SU-DHL-6 (cell line): ENCODE data around the gene CHST13.

Experiments
- H2AFZ ChIP-seq: fragments of 200-600 bp; sonication (generic); 2 replicates; pipeline ENCODE4 v1.6.1; 2014; ENCODE audit warnings: low read depth, mild to moderate bottlenecking, moderate library complexity, mixed read lengths, antibody characterized with exemption, low read length; ENCODE audit not compliant: severe bottlenecking
- H3F3A ChIP-seq: fragments of 200-600 bp; shearing (Covaris generic); 2 replicates; pipeline ENCODE4 v1.6.0; 2016; ENCODE audit warnings: antibody characterized with exemption, mild to moderate bottlenecking; ENCODE audit not compliant: insufficient read depth
- H3K27ac ChIP-seq: fragments of 200-600 bp; sonication (generic); 2 replicates; pipeline ENCODE4 v1.5.1; 2016; ENCODE audit warnings: low read depth, mild to moderate bottlenecking, low read length, moderate library complexity, mixed read lengths
- H3K27me3 ChIP-seq: fragments of 200-600 bp; sonication (generic), shearing (Covaris generic); 2 replicates; pipeline ENCODE4 v1.6.0; 2014; ENCODE audit warnings: mild to moderate bottlenecking, low read length
- H3K36me3 ChIP-seq: fragments of 200-600 bp; sonication (generic); 2 replicates; pipeline ENCODE4 v1.6.1; 2014; ENCODE audit warnings: mild to moderate bottlenecking, low read length, mixed read lengths
- H3K4me2 ChIP-seq: fragments of 300-600, 200-600 bp; shearing (Covaris generic), sonication (generic); 2 replicates; pipeline ENCODE4 v1.6.0; 2014; ENCODE audit warnings: low read length, low read depth, mild to moderate bottlenecking; ENCODE audit not compliant: poor library complexity, severe bottlenecking
- H3K4me3 ChIP-seq: fragments of 200-600 bp; sonication (generic); 2 replicates; pipeline ENCODE4 v1.5.1; 2014; ENCODE audit warnings: antibody characterized with exemption, low read length, mild to moderate bottlenecking, mixed read lengths; ENCODE audit not compliant: insufficient read depth, poor library complexity, severe bottlenecking
- H3K79me2 ChIP-seq: fragments of 200-600 bp; sonication (generic); 2 replicates; pipeline ENCODE4 v1.6.1; 2014; ENCODE audit warnings: mild to moderate bottlenecking, low read length, moderate library complexity; ENCODE audit not compliant: insufficient read depth
- H3K9ac ChIP-seq: fragments of 200-600 bp; sonication (generic); 2 replicates; pipeline ENCODE4 v1.7.0; 2014; ENCODE audit warnings: mild to moderate bottlenecking, low read length
- H3K9me2 ChIP-seq: fragments of 200-600 bp; sonication (generic); replicated peaks from 2 replicates; pipeline ENCODE4 v1.6.1; 2014; ENCODE audit warnings: low read length; ENCODE audit not compliant: insufficient read depth
- H3K9me3 ChIP-seq: fragments of 200-600 bp; sonication (generic); 2 replicates; pipeline ENCODE4 v1.6.1; 2014; ENCODE audit warnings: low read length, mixed read lengths; ENCODE audit not compliant: insufficient read depth
- H4K20me1 ChIP-seq: fragments of 200-600 bp; sonication (generic); 2 replicates; pipeline ENCODE4 v1.6.1; 2014; ENCODE audit warnings: low read depth, mild to moderate bottlenecking, antibody characterized with exemption, low read length, moderate library complexity, mixed read lengths
- EZH2phosphoT487 ChIP-seq: fragments of 200-600 bp; sonication (generic), shearing (Covaris generic); conservative IDR thresholded peaks from 2 replicates; pipeline ENCODE4 v1.6.1; 2018; ENCODE audit warnings: mild to moderate bottlenecking, antibody characterized with exemption, low read length, moderate library complexity, mixed read lengths
- TF ChIP-seq, protein P1 (sequence below): fragments of 200-600 bp; sonication (generic); IDR thresholded peaks from one replicate; pipeline ENCODE4 v1.5.1; 2017; ENCODE audit warnings: antibody characterized with exemption, mild to moderate bottlenecking, low read length, moderate library complexity; ENCODE audit not compliant: insufficient read depth, poor library complexity, severe bottlenecking

Gene CHST13

DNA sequence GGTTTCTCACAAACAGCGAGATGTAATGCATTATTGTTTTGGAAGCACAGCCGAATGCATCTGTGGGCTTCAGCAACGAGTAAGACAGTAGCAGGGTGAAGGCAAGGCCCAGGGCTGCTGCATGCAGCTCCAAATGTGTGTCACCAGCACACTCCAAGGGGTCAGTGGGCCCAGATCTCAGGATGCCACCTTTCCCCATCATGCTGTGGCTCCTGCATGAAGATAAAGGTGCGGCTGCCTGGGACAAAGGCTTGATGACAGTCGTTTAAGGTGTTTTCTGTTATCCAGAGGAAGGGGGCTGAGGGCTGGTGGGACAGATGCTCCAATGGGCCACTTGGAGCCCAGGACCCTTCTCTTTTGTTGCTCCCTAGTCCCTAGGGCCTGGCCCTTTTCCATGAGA lies 21.6 kb downstream of the CHST13 start:
- TF ChIP-seq EZH2phosphoT487, result no peak
- TF ChIP-seq, protein P1, sequence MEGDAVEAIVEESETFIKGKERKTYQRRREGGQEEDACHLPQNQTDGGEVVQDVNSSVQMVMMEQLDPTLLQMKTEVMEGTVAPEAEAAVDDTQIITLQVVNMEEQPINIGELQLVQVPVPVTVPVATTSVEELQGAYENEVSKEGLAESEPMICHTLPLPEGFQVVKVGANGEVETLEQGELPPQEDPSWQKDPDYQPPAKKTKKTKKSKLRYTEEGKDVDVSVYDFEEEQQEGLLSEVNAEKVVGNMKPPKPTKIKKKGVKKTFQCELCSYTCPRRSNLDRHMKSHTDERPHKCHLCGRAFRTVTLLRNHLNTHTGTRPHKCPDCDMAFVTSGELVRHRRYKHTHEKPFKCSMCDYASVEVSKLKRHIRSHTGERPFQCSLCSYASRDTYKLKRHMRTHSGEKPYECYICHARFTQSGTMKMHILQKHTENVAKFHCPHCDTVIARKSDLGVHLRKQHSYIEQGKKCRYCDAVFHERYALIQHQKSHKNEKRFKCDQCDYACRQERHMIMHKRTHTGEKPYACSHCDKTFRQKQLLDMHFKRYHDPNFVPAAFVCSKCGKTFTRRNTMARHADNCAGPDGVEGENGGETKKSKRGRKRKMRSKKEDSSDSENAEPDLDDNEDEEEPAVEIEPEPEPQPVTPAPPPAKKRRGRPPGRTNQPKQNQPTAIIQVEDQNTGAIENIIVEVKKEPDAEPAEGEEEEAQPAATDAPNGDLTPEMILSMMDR, result no peak
- no peaks in the 10 kb centered on the region for H3F3A ChIP-seq
- no peak overlapping the region for H3K4me3 ChIP-seq
- no peaks in the 10 kb centered on the region for H3K27me3 ChIP-seq
- H3K79me2 ChIP-seq, result no peaks in the 10 kb centered on the region
- H3K9me2 ChIP-seq, result no peaks in the 10 kb centered on the region
- H3K27ac ChIP-seq, result no peak overlapping the region
- H3K4me2 ChIP-seq, result no peak overlapping the region
- no peaks in the 10 kb centered on the region for H3K36me3 ChIP-seq
- H4K20me1 ChIP-seq, result no peaks in the 10 kb centered on the region
- no peaks in the 10 kb centered on the region for H3K9me3 ChIP-seq
- no peak overlapping the region for H2AFZ ChIP-seq
- no peak overlapping the region for H3K9ac ChIP-seq

DNA sequence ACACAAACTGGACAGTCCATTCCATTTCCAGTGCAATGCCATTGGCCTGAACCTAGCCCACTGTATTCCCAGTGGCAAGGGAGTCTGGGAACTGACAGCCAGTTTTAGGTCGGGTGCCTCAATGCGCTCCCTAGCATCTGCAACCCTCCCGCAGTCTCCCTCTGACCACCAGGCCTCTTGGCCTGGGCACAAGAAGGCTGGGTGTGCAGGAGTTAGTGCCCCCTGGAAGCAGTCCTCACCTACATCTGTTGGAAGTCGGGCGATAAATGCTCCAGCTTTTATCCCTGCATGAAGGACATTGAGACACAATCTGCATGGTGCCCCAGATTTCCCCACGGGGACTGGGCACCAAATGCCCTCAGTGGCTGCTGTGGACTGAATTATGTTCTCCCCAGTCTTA lies 22.1 kb downstream of the CHST13 start:
- Histone ChIP-seq H3K9me3 (no peaks in the 10 kb centered on the region), H4K20me1 (no peaks in the 10 kb centered on the region), H3F3A (no peaks in the 10 kb centered on the region), H3K36me3 (no peaks in the 10 kb centered on the region), H3K4me3 (no peak overlapping the region), H3K4me2 (no peak overlapping the region), H3K27me3 (no peaks in the 10 kb centered on the region), H2AFZ (no peak overlapping the region), H3K27ac (no peak overlapping the region), H3K79me2 (no peaks in the 10 kb centered on the region), H3K9ac (no peak overlapping the region), H3K9me2 (no peaks in the 10 kb centered on the region)
- TF ChIP-seq, protein P1, result no peak
- TF ChIP-seq EZH2phosphoT487, result no peak

- H3K9me2 ChIP-seq, result no peaks in the 10 kb centered on the region
- TF ChIP-seq, protein P1, result no peak
- TF ChIP-seq EZH2phosphoT487, result no peak
These were observed 22.7 kb downstream of the CHST13 start for GRCh38 chr3:126546549-126547239.

More at GRCh38 chr3:126546549-126547239, 22.7 kb downstream of the CHST13 start:
- H3K4me2 ChIP-seq, result no peak overlapping the region
- H3K79me2 ChIP-seq, result no peaks in the 10 kb centered on the region
- H3K9ac ChIP-seq, result no peak overlapping the region
- H3K27me3 ChIP-seq, result no peaks in the 10 kb centered on the region
- no peaks in the 10 kb centered on the region for H3K9me3 ChIP-seq
- no peak overlapping the region for H3K4me3 ChIP-seq
- no peaks in the 10 kb centered on the region for H3F3A ChIP-seq
- H3K36me3 ChIP-seq, result no peaks in the 10 kb centered on the region
- H4K20me1 ChIP-seq, result no peaks in the 10 kb centered on the region
- no peak overlapping the region for H3K27ac ChIP-seq
- no peak overlapping the region for H2AFZ ChIP-seq
